ENCODE results near the gene ZNF606. TPM values are rescaled to one million over a fixed set of nuclear protein-coding genes. Genes with fewer than 3 reads are reported as not detected.

ZNF606 gene
- total and polyA plus RNA-seq, 9 of the 15 experiments (the other 6 are each of a cell fraction or from before 2014, with no cell fraction given) = 0.03 to 0.98 (median 0.28) TPM

GRCh38 chr19:58002384-58003173 is at the start of gene ZNF606 (continued):
- TF ChIP-seq ZNF324 (CRISPR knock-in tag; IDR thresholded peaks at IDR 0.05) = no peak
- peak; percentile 64 for TF ChIP-seq HCFC1 (IDR thresholded peaks at IDR 0.05; ENCODE audit: low read depth, low read length)
- TF ChIP-seq SNAPC5 (CRISPR knock-in tag; IDR thresholded peaks at IDR 0.05) = no peak
- TF ChIP-seq USF2 (CRISPR knock-in tag; IDR thresholded peaks at IDR 0.05) = no peak
- TF ChIP-seq HMG20B (CRISPR knock-in tag; IDR thresholded peaks at IDR 0.05) = no peak
- TF ChIP-seq IRF2 (CRISPR knock-in tag; IDR thresholded peaks at IDR 0.05) = no peak
- TF ChIP-seq ZFP36 (IDR thresholded peaks at IDR 0.05; ENCODE audit: low read depth, low read length, partially characterized antibody) = no peak
- TF ChIP-seq ZNF445 (CRISPR knock-in tag; IDR thresholded peaks at IDR 0.05; ENCODE audit: low read depth) = no peak
- no peak for TF ChIP-seq ZNF217 (CRISPR knock-in tag; IDR thresholded peaks at IDR 0.05)
- TF ChIP-seq CHAMP1 (IDR thresholded peaks at IDR 0.05) = no peak
- TF ChIP-seq ZBTB33 (CRISPR knock-in tag; IDR thresholded peaks at IDR 0.05) = peak; percentile 53; the same call in 1 of the 2 replicates
- no peak for TF ChIP-seq PTBP1 (IDR thresholded peaks at IDR 0.05; ENCODE audit: low read depth, low read length)
